Transverse colon (tissue), 4 donors: ENCODE measurements around the gene ATG12.

ENCODE experiments used
- EP300 ChIP-seq: sonication (generic); formaldehyde crosslinking; IDR thresholded peaks from one replicate; pipeline ENCODE4 v1.6.1; 2017; ENCODE audit warnings: antibody characterized with exemption, low read depth
- POLR2A ChIP-seq: fragments of 450-650 bp; IDR thresholded peaks from one replicate; pipeline ENCODE4 v1.6.1; 2016; ENCODE audit warnings: antibody characterized with exemption, mild to moderate bottlenecking, moderate library complexity
- POLR2AphosphoS5 ChIP-seq, 3 donors: sonication (generic); formaldehyde crosslinking; IDR thresholded peaks; one replicate each; pipeline ENCODE4 v1.6.1; 2016; ENCODE audit warnings: antibody characterized with exemption in 3 of 3
- TF ChIP-seq, protein P1 (sequence below), 5 experiments: fragments of 200-600 bp in 3 of 5; fragments of 450-650 bp in 2 of 5; sonication (generic) in 3 of 5; IDR thresholded peaks; 1 replicate in 2 of 5; 2 replicates in 3 of 5; pipeline ENCODE4 v1.5.1; 2016 to 2017; ENCODE audit warnings: antibody characterized with exemption in 5 of 5, inconsistent platforms in 3 of 5, mild to moderate bottlenecking in 2 of 5, moderate library complexity in 1 of 5

DNA sequence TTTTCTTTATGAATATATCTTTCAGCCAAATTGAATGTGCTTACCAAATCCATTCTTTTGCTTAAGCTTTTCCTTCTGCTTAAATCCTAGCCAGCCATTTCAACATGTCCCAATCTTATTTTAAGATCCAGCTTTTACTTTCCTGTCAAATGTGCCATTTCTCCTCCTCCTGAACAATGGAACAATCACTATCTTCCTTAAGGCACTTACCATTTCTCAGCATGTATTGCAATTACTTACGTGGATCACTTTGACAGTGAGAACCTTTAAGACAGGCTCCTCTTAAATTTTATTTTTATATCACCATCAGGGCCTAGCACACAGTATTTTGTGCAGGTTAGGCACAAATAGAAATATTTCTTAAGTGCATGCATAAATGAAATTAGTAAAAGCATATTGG lies 20.5 kb downstream of the ATG12 start:
- TF ChIP-seq, protein P1, sequence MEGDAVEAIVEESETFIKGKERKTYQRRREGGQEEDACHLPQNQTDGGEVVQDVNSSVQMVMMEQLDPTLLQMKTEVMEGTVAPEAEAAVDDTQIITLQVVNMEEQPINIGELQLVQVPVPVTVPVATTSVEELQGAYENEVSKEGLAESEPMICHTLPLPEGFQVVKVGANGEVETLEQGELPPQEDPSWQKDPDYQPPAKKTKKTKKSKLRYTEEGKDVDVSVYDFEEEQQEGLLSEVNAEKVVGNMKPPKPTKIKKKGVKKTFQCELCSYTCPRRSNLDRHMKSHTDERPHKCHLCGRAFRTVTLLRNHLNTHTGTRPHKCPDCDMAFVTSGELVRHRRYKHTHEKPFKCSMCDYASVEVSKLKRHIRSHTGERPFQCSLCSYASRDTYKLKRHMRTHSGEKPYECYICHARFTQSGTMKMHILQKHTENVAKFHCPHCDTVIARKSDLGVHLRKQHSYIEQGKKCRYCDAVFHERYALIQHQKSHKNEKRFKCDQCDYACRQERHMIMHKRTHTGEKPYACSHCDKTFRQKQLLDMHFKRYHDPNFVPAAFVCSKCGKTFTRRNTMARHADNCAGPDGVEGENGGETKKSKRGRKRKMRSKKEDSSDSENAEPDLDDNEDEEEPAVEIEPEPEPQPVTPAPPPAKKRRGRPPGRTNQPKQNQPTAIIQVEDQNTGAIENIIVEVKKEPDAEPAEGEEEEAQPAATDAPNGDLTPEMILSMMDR (IDR thresholded peaks at IDR 0.05) = no peak
- no peak for TF ChIP-seq POLR2AphosphoS5 (IDR thresholded peaks at IDR 0.05)
- no peak for TF ChIP-seq POLR2A
- TF ChIP-seq EP300 = no peak
